ENCODE measurements around the gene ZNF688. TPM values are rescaled to one million over a fixed set of nuclear protein-coding genes. Genes with fewer than 3 reads are reported as not detected.

Gene ZNF688
- total and polyA plus RNA-seq, 9 of the 15 experiments (the other 6 are each of a cell fraction or from before 2014, with no cell fraction given) = 0.48 to 12.9 (median 4.5) TPM

DNA sequence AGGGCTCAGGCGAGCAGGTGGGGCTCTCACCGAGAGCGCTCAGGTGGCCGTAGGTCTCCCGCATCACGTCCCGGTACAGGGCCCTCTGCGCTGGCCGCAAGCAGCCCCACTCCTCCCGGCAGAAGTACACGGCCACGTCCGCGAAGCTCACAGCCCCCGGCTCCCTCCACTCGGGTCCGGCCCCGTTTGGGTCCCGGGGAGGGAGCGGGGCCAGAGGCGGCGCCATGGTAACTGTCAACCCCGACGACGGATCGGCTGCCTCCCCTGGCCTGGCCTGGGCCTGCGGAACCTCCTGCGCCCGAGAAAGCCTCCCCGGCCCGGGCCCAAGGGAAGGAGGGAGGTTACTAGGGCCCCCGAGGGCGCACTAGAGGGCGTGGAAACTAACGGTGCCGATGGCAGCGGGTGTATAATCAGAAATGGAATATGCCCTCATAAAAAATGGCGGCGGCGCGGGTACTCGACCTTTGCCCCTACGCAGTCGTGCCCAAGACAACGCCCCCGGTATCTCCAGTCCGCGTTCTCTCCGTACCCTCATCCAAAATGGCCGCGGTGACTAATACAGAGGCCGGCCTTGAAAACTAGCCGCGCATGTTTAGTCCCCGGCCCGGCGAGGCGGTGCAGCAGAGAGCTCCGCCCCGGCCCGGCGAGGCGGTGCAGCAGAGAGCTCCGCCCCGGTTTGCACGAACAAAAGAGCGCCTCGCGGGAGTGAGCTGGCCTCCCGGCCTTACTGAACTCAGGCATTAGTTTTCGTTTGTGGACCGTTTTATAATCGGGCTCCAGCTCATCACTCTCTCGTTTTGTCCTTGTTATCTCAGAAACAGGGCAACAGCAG, 13.3 kb downstream of the ZNF688 start, which contains the start of gene ZNF764 (continued):
- TF ChIP-seq XRCC4 (IDR thresholded peaks at IDR 0.05; ENCODE audit: extremely low read depth, insufficient read depth, insufficient read length) = no peak
- peak; percentile 62; the same call in 1 of the 2 replicates for TF ChIP-seq ZBTB7A (IDR thresholded peaks at IDR 0.05; ENCODE audit: borderline replicate concordance, control insufficient read depth, low read depth, low read length)
- peak in 1 of 2 experiments; percentile 70; a peak in 2 of 4 replicates for TF ChIP-seq TEAD1 (CRISPR knock-in tag; IDR thresholded peaks at IDR 0.05)
- no peak for TF ChIP-seq ILF3 (IDR thresholded peaks at IDR 0.05; ENCODE audit: borderline replicate concordance)
- no peak for TF ChIP-seq ZBTB8A (IDR thresholded peaks at IDR 0.05; ENCODE audit: partially characterized antibody)
- no peak for TF ChIP-seq KDM2B (CRISPR knock-in tag; IDR thresholded peaks at IDR 0.05)
- TF ChIP-seq ZNF639 (CRISPR knock-in tag; conservative IDR thresholded peaks at IDR 0.05 in 1 of 2, IDR thresholded peaks at IDR 0.05 in 1 of 2) = peak in 1 of 2 experiments; percentile 99; a peak in 2 of 4 replicates
- TF ChIP-seq RAD21 (CRISPR knock-in tag; conservative IDR thresholded peaks at IDR 0.05 in 1 of 2, IDR thresholded peaks at IDR 0.05 in 1 of 2) = 0 out of 4 replicates have a peak, but pooled peaks have one; percentile 0 to 4
- no peak for TF ChIP-seq RCOR1 (IDR thresholded peaks at IDR 0.05; ENCODE audit: borderline replicate concordance in 1 of 2, low read depth in 2 of 2, low read length in 2 of 2)
- no peak for TF ChIP-seq CBX2 (IDR thresholded peaks at IDR 0.05; ENCODE audit: insufficient read depth, low read length, poor library complexity, severe bottlenecking)
- TF ChIP-seq CREB3 (tag; conservative IDR thresholded peaks at IDR 0.05; ENCODE audit: low read depth) = no peak
- peak; percentile 85 for TF ChIP-seq POLR2G (IDR thresholded peaks at IDR 0.05; ENCODE audit: low read depth, low read length)
- no peak for TF ChIP-seq ZNF41 (CRISPR knock-in tag; conservative IDR thresholded peaks at IDR 0.05)
- peak; percentile 77 for TF ChIP-seq ELF2 (CRISPR knock-in tag; IDR thresholded peaks at IDR 0.05)
- 0 out of 2 replicates have a peak, but pooled peaks have one; percentile 24 for TF ChIP-seq ATF6 (CRISPR knock-in tag; IDR thresholded peaks at IDR 0.05)
- TF ChIP-seq ARID3B (CRISPR knock-in tag; IDR thresholded peaks at IDR 0.05; ENCODE audit: borderline replicate concordance) = no peak
- TF ChIP-seq HNRNPLL (IDR thresholded peaks at IDR 0.05; ENCODE audit: low read depth, low read length, poor library complexity, severe bottlenecking) = peak; percentile 87
- no peak for TF ChIP-seq CHD4 (IDR thresholded peaks at IDR 0.05; ENCODE audit: insufficient read depth, insufficient replicate concordance, low read depth, low read length, poor library complexity, severe bottlenecking)
- TF ChIP-seq NCOA1 (IDR thresholded peaks at IDR 0.05; ENCODE audit: low read depth) = no peak
